Adrenal gland (tissue), 19 donors: ENCODE results near the gene ZNF888. TPM values are rescaled to one million over a fixed set of nuclear protein-coding genes. Genes with fewer than 3 reads are reported as not detected.

Experiments
- DNase-seq, 7 donors: peaks; one replicate each; pipeline ENCODE4 v3.0.0-alpha.2; 2019 to 2020
- H3K27ac ChIP-seq, 5 donors: fragments of 200-600 bp; sonication (generic) in 4 of 5; 1 replicate in 3 of 5; 2 replicates in 2 of 5; pipeline versions ENCODE4 v1.5.1 to v1.8.0; 2016 to 2020; ENCODE audit warnings: mild to moderate bottlenecking in 1 of 5
- H3K27me3 ChIP-seq: fragments of 200-600 bp; 2 replicates; pipeline ENCODE4 v1.8.0; 2021
- H3K36me3 ChIP-seq, 2 donors: fragments of 200-600 bp; replicated peaks in 1 of 2; 1 replicate in 1 of 2; 2 replicates in 1 of 2; pipeline versions ENCODE4 v1.5.1 to v1.8.0; 2018 to 2022
- H3K4me1 ChIP-seq, 2 donors: fragments of 200-600 bp; replicated peaks in 1 of 2; 1 replicate in 1 of 2; 2 replicates in 1 of 2; pipeline versions ENCODE4 v1.5.1 to v1.8.0; 2018 to 2021
- H3K4me3 ChIP-seq, 4 donors: fragments of 200-600 bp; sonication (generic) in 3 of 4; one replicate each; pipeline ENCODE4 v1.5.1; 2016 to 2018
- H3K9me3 ChIP-seq, 3 donors: fragments of 200-600 bp; sonication (generic) in 1 of 3; replicated peaks in 1 of 3; 1 replicate in 2 of 3; 2 replicates in 1 of 3; pipeline versions ENCODE4 v1.5.1 to v1.8.0; 2016 to 2021
- POLR2A ChIP-seq, 2 donors: fragments of 450-650 bp; IDR thresholded peaks; one replicate each; pipeline ENCODE4 v1.6.1; 2017; ENCODE audit warnings: antibody characterized with exemption in 2 of 2, mild to moderate bottlenecking in 2 of 2, moderate library complexity in 1 of 2
- WGBS, 4 donors: extraction: QIAGEN DNeasy Blood & Tissue Kit in 2 of 4; methylation state at CpG; one replicate each; pipeline versions ENCODE4 v1.1.5 to v1.1.7; 2013 to 2017; 5-methylcytosine and 5-hydroxymethylcytosine counted together
- intact Hi-C, 2 donors: fragments of 100-400 bp; cut with DNase I; formaldehyde crosslinking; loops; one replicate each; pipeline versions ENCODE4 v1.14.1 to v1.15.0; 2022 to 2023
- long read RNA-seq, 10 donors: library from polyadenylated mRNA in 3 of 10; unstranded in 2 of 10; stranded (forward) in 1 of 10; transcript quantifications; one replicate each; pipeline ENCODE4 v2.0.0 and lab custom pipeline, GENCODE V29; 2021 to 2026
- polyA plus RNA-seq, 3 donors: library from polyadenylated mRNA; stranded (reverse); fragments of 200-250 nt in 2 of 3; fragments of 350-450 nt in 1 of 3; fragmentation: Illumina TruSeq in 1 of 3; extraction: RNeasy Lipid Tissue Mini Kit (QIAGEN cat#74804) in 1 of 3; gene quantifications; one replicate each; pipeline ENCODE4 v1.2.3, GENCODE V29; 2013 to 2014
- total RNA-seq, 9 donors: library from RNA; depleted of rRNA in 4 of 9; stranded (reverse); fragments of >200 nt in 4 of 9; fragments of 120-200 nt in 1 of 9; fragmentation: NEBNext Ultra II Directional in 1 of 9; extraction: Animal tissue kit (Norgen Biotek cat#: 25700) in 1 of 9; gene quantifications; one replicate each; pipeline versions ENCODE4 v1.1.0 to v1.2.4, GENCODE V29; 2013 to 2023
- TF ChIP-seq, protein P1 (sequence below), 6 experiments: fragments of 450-650 bp in 4 of 6; fragments of 200-600 bp in 2 of 6; sonication (generic) in 1 of 6; IDR thresholded peaks; 1 replicate in 5 of 6; 2 replicates in 1 of 6; pipeline versions ENCODE4 v1.5.1 to v1.8.0; 2016 to 2021; ENCODE audit warnings: antibody characterized with exemption in 6 of 6, mild to moderate bottlenecking in 2 of 6, moderate library complexity in 1 of 6
- donor health status: healthy with polysubstance abuse.
- donor health status: Bipolar disorder and iron deficiency.
- donor health status: DM: yes; HTN: yes; CAD: no.
- donor health status: DM: no; HTN: no; CAD: no.
- donor health status: DM: no; HTN: no; CAD: no.
- donor health status: DM: yes; HTN: yes; CAD: no.

The ZNF888 gene
- total RNA-seq (1 to 10 TPM; 2.2 to 9.0 (median 4.8) TPM), polyA plus RNA-seq (1 to 10 TPM; 2.6 to 4.7 (median 4.0) TPM)
- long read RNA-seq, donor 1 = 0 reads
- long read RNA-seq, donor 2 = 0 reads
- long read RNA-seq, donor 3 = 0 reads
- long read RNA-seq, donor 4, partial matches to known transcripts = 0 of 3 reads
- long read RNA-seq, donor 4, other reads (novel, unspliced or antisense) = 3 of 3 reads
- long read RNA-seq, donor 5, partial matches to known transcripts = 0 of 3 reads
- long read RNA-seq, donor 5, other reads (novel, unspliced or antisense) = 3 of 3 reads
- long read RNA-seq, donor 6 = 0 reads
- long read RNA-seq, donor 7 = 0 reads
- long read RNA-seq, donor 8 = 0 reads
- long read RNA-seq, donor 9 = 0 reads
- long read RNA-seq, donor 10 = 0 reads

DNA sequence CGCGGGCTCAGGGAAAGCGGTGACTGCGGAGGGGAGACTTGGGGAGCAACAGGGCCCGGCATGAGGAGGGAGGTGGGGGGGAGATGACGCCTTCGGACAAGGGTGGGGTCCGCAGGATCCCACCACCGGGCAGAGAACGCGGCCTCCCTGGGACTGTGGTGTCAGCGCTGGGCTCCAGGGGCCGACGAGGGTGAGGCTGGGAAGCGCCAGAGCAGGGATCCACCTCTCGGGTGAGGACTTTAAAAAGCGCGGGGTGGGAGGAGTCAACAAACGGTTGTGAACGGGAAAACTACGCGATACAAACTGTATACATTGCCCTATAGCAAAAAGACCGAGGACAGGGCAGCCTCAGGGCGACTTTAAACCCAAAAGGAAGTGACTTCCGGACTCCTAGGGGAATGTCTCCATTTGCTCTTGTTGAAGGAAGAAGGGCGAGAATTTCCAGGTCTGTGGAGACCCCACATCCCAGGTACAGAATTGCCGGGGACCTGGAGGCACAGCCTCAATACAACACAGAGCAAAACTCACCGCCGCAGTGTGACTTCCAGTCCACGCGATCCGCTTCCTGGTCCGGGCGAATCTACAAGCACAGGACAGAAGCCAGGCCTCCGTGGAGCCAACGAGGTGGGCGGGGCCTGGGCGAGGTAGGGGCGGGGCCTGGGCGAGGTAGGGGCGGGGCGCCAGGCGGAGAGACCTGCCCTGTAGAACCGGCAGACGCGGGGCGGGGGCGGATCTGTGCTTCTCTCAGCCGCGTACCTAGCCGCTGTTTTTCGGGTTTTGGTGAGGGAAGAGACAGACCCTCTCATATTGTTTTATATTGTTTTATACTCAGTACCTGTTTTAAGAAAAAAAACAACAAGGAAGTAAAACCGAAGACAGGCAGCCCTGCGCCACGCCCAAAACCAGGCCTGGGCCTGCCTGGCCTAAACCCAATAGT lies at the start of gene ZNF888:
Gene ZNF888 (minus strand): TSS at position 588 of the 937 bp plus-strand sequence. CDS start 5,555 bp downstream, outside the sequence.
- WGBS, 4 donors = 3 to 4% (median 4%) methylated on average over 46 to 55 of the region's 55 CpGs
- Histone ChIP-seq H3K36me3 (no peaks in the 10 kb centered on the region), H3K27ac (peak within 1 kb of the TSS; percentile 49 to 92 (median 77)), H3K4me3 (peak within 1 kb of the TSS; percentile 47 to 74 (median 62)), H3K4me1 (no peaks in the 10 kb centered on the region), H3K27me3 (no peaks in the 10 kb centered on the region), H3K9me3 (no peaks in the 10 kb centered on the region)
- peak in 1 of 2 donors; percentile 61 for TF ChIP-seq POLR2A (IDR thresholded peaks at IDR 0.05)
- TF ChIP-seq, protein P1, sequence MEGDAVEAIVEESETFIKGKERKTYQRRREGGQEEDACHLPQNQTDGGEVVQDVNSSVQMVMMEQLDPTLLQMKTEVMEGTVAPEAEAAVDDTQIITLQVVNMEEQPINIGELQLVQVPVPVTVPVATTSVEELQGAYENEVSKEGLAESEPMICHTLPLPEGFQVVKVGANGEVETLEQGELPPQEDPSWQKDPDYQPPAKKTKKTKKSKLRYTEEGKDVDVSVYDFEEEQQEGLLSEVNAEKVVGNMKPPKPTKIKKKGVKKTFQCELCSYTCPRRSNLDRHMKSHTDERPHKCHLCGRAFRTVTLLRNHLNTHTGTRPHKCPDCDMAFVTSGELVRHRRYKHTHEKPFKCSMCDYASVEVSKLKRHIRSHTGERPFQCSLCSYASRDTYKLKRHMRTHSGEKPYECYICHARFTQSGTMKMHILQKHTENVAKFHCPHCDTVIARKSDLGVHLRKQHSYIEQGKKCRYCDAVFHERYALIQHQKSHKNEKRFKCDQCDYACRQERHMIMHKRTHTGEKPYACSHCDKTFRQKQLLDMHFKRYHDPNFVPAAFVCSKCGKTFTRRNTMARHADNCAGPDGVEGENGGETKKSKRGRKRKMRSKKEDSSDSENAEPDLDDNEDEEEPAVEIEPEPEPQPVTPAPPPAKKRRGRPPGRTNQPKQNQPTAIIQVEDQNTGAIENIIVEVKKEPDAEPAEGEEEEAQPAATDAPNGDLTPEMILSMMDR (IDR thresholded peaks at IDR 0.05) = no peak
- intact Hi-C loops = no loop called here
- DNase-seq = peak; percentile 85 to 93 (median 88)

DNA sequence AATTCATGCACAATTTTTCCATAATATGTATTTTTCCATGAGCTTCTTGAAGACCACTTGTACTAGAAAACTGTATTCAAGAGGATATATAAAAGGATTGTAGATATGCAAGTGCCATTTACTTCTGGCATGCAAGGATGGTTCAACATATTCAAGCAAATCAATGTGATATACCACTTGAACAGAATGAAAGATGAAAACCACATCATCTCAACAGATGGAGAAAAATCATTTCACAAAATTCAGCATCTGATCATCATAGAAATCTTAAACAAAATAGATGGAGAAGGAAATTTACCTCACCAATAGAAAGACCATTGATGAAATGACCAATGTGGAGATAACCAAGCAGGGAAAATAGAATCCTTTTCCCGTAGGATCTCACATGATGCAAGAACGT lies 44.5 kb upstream of the ZNF888 start:
- WGBS, 4 donors = 91 to 94% (median 93%) methylated on average over 2 of the region's 2 CpGs
- DNase-seq = no peak
- Histone ChIP-seq H3K27ac (no peak overlapping the region), H3K27me3 (no peaks in the 10 kb centered on the region), H3K36me3 (no peaks in the 10 kb centered on the region), H3K4me3 (no peak overlapping the region), H3K9me3 (no peaks in the 10 kb centered on the region), H3K4me1 (peaks cover 0 to 6% of the 10 kb centered on the region in 2 donors)
- no peak for TF ChIP-seq POLR2A (IDR thresholded peaks at IDR 0.05)
- TF ChIP-seq, protein P1 (IDR thresholded peaks at IDR 0.05) = no peak
- intact Hi-C loops = no loop called here

DNA sequence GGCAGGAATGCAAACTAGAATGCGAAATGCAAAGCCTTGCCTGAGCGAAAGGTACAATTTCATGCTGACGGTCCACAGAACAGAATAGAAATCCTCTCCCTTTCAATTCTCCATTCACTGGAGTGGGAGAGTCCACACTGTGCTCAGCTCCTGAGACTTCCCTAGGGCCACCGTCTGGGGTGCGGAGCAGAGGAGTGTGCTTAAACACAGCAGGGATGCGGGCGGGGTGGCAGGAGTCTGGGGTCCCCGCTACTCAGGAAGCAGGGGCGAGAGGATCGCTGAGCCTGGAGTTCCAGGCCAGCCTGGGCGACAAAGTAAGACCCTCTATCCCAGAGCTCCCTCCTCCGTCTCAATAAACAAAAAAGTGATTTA lies 40.0 kb upstream of the ZNF888 start:
- 1 to 2% (median 1%) methylated on average over 12 of the region's 12 CpGs for WGBS, 4 donors
- Histone ChIP-seq H3K27ac (peak overlapping the region; percentile 10 to 83 (median 81)), H3K4me1 (peaks cover 9 to 10% of the 10 kb centered on the region in 2 donors)

More for the DNA sequence above, 40.0 kb upstream of the ZNF888 start:
- peak overlapping the region; percentile 11 to 78 (median 28) for H3K4me3 ChIP-seq
- TF ChIP-seq, protein P1 (IDR thresholded peaks at IDR 0.05) = no peak
- no peak for TF ChIP-seq POLR2A (IDR thresholded peaks at IDR 0.05)
- no peaks in the 10 kb centered on the region for H3K9me3 ChIP-seq
- H3K27me3 ChIP-seq = no peaks in the 10 kb centered on the region
- DNase-seq = peak in 6 of 7 donors; percentile 9 to 37 (median 29)
- no peaks in the 10 kb centered on the region for H3K36me3 ChIP-seq
- intact Hi-C loops = no loop called here
